Neuronal stem cell (in vitro differentiated cells): ENCODE data around the gene MALL.

ENCODE experiments used
- DNase-seq: peaks from one replicate; pipeline ENCODE4 v3.0.0-alpha.2; 2013; ENCODE audit warnings: low spot score
- H2AFZ ChIP-seq: one replicate; pipeline ENCODE4 v1.6.1; 2013; ENCODE audit warnings: mild to moderate bottlenecking, low read length, inconsistent platforms
- H2AK5ac ChIP-seq: 2 replicates; pipeline ENCODE4 v1.6.1; 2013; ENCODE audit warnings: low read depth, mild to moderate bottlenecking, inconsistent platforms, low read length, moderate library complexity, mixed read lengths
- H2BK120ac ChIP-seq: 2 replicates; pipeline ENCODE4 v1.6.1; 2013; ENCODE audit warnings: low read depth, mild to moderate bottlenecking, inconsistent platforms, low read length, moderate library complexity, mixed read lengths
- H2BK12ac ChIP-seq: one replicate; pipeline ENCODE4 v1.6.1; 2013; ENCODE audit warnings: low read length, inconsistent platforms
- H2BK15ac ChIP-seq: 2 replicates; pipeline ENCODE4 v1.6.1; 2013; ENCODE audit warnings: mild to moderate bottlenecking, low read length, inconsistent platforms, mixed read lengths
- H2BK5ac ChIP-seq: one replicate; pipeline ENCODE4 v1.6.1; 2013; ENCODE audit warnings: inconsistent platforms, mild to moderate bottlenecking, low read length, moderate library complexity
- H3K14ac ChIP-seq: one replicate; pipeline ENCODE4 v1.6.1; 2013; ENCODE audit warnings: low read length, inconsistent platforms
- H3K18ac ChIP-seq: 2 replicates; pipeline ENCODE4 v1.6.1; 2013; ENCODE audit warnings: low read length, inconsistent platforms
- H3K23ac ChIP-seq: 2 replicates; pipeline ENCODE4 v1.6.1; 2013; ENCODE audit warnings: low read depth, mild to moderate bottlenecking, mixed read lengths, low read length, inconsistent platforms; ENCODE audit not compliant: poor library complexity
- H3K27ac ChIP-seq: replicated peaks from 3 replicates; pipeline ENCODE4 v1.5.1; 2013; ENCODE audit warnings: low read length, inconsistent platforms
- H3K27me3 ChIP-seq, 3 experiments: 2 replicates each; pipeline ENCODE4 v1.6.1; 2013; ENCODE audit warnings: low read length in 3 of 3, mild to moderate bottlenecking in 2 of 3, inconsistent platforms in 1 of 3, low read depth in 1 of 3, mixed read lengths in 1 of 3, moderate library complexity in 1 of 3; ENCODE audit not compliant: control insufficient read depth in 3 of 3, insufficient read depth in 3 of 3
- H3K36me3 ChIP-seq, 2 donors: replicated peaks in 1 of 2; 2 replicates each; pipeline ENCODE4 v1.6.1; 2013; ENCODE audit warnings: low read length in 2 of 2; ENCODE audit not compliant: control insufficient read depth in 2 of 2, insufficient read depth in 2 of 2
- H3K4ac ChIP-seq: 2 replicates; pipeline ENCODE4 v1.6.1; 2013; ENCODE audit warnings: inconsistent platforms, mild to moderate bottlenecking, low read length, moderate library complexity
- H3K4me1 ChIP-seq, 2 donors: 1 replicate in 1 of 2; 2 replicates in 1 of 2; pipeline ENCODE4 v1.6.1; 2013; ENCODE audit warnings: low read length in 2 of 2, low read depth in 1 of 2; ENCODE audit not compliant: control insufficient read depth in 2 of 2, insufficient read depth in 1 of 2
- H3K4me2 ChIP-seq: one replicate; pipeline ENCODE4 v1.6.1; 2013; ENCODE audit warnings: mild to moderate bottlenecking, low read length, inconsistent platforms; ENCODE audit not compliant: insufficient read depth, poor library complexity, severe bottlenecking
- H3K4me3 ChIP-seq, 2 donors: 2 replicates each; pipeline ENCODE4 v1.5.1; 2013; ENCODE audit warnings: low read length in 2 of 2, mild to moderate bottlenecking in 2 of 2, inconsistent platforms in 1 of 2, moderate library complexity in 1 of 2
- H3K79me1 ChIP-seq: one replicate; pipeline ENCODE4 v1.6.1; 2013; ENCODE audit warnings: low read depth, mild to moderate bottlenecking, inconsistent platforms, low read length, moderate library complexity
- H3K9ac ChIP-seq: one replicate; pipeline ENCODE4 v1.6.1; 2013; ENCODE audit warnings: mild to moderate bottlenecking, low read depth, low read length, inconsistent platforms; ENCODE audit not compliant: poor library complexity
- H3K9me3 ChIP-seq, 2 donors: replicated peaks in 1 of 2; 2 replicates each; pipeline versions ENCODE3 to v1.6.1; 2013; ENCODE audit warnings: low read length in 2 of 2, mild to moderate bottlenecking in 2 of 2, inconsistent platforms in 1 of 2, low read depth in 1 of 2, mixed read lengths in 1 of 2, moderate library complexity in 1 of 2; ENCODE audit not compliant: control insufficient read depth in 2 of 2, insufficient read depth in 1 of 2
- H4K8ac ChIP-seq: one replicate; pipeline ENCODE4 v1.6.1; 2013; ENCODE audit warnings: low read depth, mild to moderate bottlenecking, inconsistent platforms, low read length, moderate library complexity
- H4K91ac ChIP-seq: one replicate; pipeline ENCODE4 v1.6.1; 2013; ENCODE audit warnings: low read length, low read depth, mild to moderate bottlenecking, inconsistent platforms; ENCODE audit not compliant: poor library complexity
- WGBS, 2 donors: extraction: QIAGEN DNeasy Blood & Tissue Kit; methylation state at CpG; one replicate each; pipeline ENCODE4 v1.1.7; 2013; ENCODE audit warnings: missing lambda C conversion rate in 2 of 2, mixed read lengths in 1 of 2; ENCODE audit not compliant: insufficient read length in 2 of 2, insufficient replicate concordance in 1 of 2; ENCODE audit errors: extremely low coverage in 2 of 2; 5-methylcytosine and 5-hydroxymethylcytosine counted together

Gene MALL

GRCh38 chr2:110146183-110146944, 30.7 kb upstream of the MALL start:
- Histone ChIP-seq H3K4me3 (no peak overlapping the region), H2AFZ (no peak overlapping the region), H3K9ac (no peak overlapping the region), H2BK12ac (no peak overlapping the region), H3K18ac (no peak overlapping the region), H2BK120ac (no peak overlapping the region), H3K36me3 (no peaks in the 10 kb centered on the region), H3K27ac (no peak overlapping the region), H4K8ac (no peak overlapping the region), H3K14ac (no peak overlapping the region), H2AK5ac (no peak overlapping the region), H3K4me1 (no peaks in the 10 kb centered on the region), H3K27me3 (no peaks in the 10 kb centered on the region), H3K4ac (no peak overlapping the region), H3K4me2 (no peak overlapping the region), H4K91ac (no peak overlapping the region), H3K23ac (no peak overlapping the region), H3K79me1 (no peaks in the 10 kb centered on the region), H2BK15ac (no peak overlapping the region), H2BK5ac (no peak overlapping the region), H3K9me3 (no peaks in the 10 kb centered on the region)
- WGBS, 2 donors = no CpG with 5 or more reads among the region's 2 CpGs
- no peak for DNase-seq

- Histone ChIP-seq H3K9ac (no peak overlapping the region), H3K9me3 (no peaks in the 10 kb centered on the region), H2BK120ac (no peak overlapping the region), H3K79me1 (no peaks in the 10 kb centered on the region), H3K14ac (no peak overlapping the region), H3K4me3 (no peak overlapping the region), H4K91ac (no peak overlapping the region), H3K4me2 (no peak overlapping the region), H3K23ac (no peak overlapping the region), H3K27ac (no peak overlapping the region), H2BK12ac (no peak overlapping the region), H2AFZ (no peak overlapping the region), H3K18ac (no peak overlapping the region), H3K27me3 (no peaks in the 10 kb centered on the region), H3K4ac (no peak overlapping the region), H2BK5ac (no peak overlapping the region), H2BK15ac (no peak overlapping the region), H3K36me3 (no peaks in the 10 kb centered on the region), H3K4me1 (no peaks in the 10 kb centered on the region), H2AK5ac (no peak overlapping the region), H4K8ac (no peak overlapping the region)
- no peak for DNase-seq
Observed at GRCh38 chr2:110143982-110144381, 28.4 kb upstream of the MALL start.

GRCh38 chr2:110140401-110140800, 24.8 kb upstream of the MALL start:
- H2BK5ac ChIP-seq = no peak overlapping the region
- H2BK15ac ChIP-seq = no peak overlapping the region
- no peaks in the 10 kb centered on the region for H3K79me1 ChIP-seq
- no peak overlapping the region for H4K91ac ChIP-seq
- H3K4me1 ChIP-seq = no peaks in the 10 kb centered on the region
- no peaks in the 10 kb centered on the region for H3K36me3 ChIP-seq
- H3K4me3 ChIP-seq = no peak overlapping the region
- no peak overlapping the region for H3K18ac ChIP-seq
- WGBS, 2 donors = no CpG with 5 or more reads among the region's 1 CpG
- no peak overlapping the region for H2BK120ac ChIP-seq
- no peaks in the 10 kb centered on the region for H3K27me3 ChIP-seq
- H3K27ac ChIP-seq = no peak overlapping the region
- H2BK12ac ChIP-seq = no peak overlapping the region
- H3K9me3 ChIP-seq = no peaks in the 10 kb centered on the region
- H3K9ac ChIP-seq = no peak overlapping the region
- no peak overlapping the region for H3K14ac ChIP-seq
- H2AK5ac ChIP-seq = no peak overlapping the region
- no peak for DNase-seq
- H3K4me2 ChIP-seq = no peak overlapping the region
- H3K23ac ChIP-seq = no peak overlapping the region
- no peak overlapping the region for H2AFZ ChIP-seq
- H4K8ac ChIP-seq = no peak overlapping the region
- no peak overlapping the region for H3K4ac ChIP-seq

- no peak overlapping the region for H2AFZ ChIP-seq
- no peak overlapping the region for H3K18ac ChIP-seq
- no peaks in the 10 kb centered on the region for H3K27me3 ChIP-seq
- H3K9ac ChIP-seq = no peak overlapping the region
- no peak for DNase-seq
- H2AK5ac ChIP-seq = no peak overlapping the region
- no peak overlapping the region for H3K14ac ChIP-seq
- no peak overlapping the region for H3K4ac ChIP-seq
- no peaks in the 10 kb centered on the region for H3K4me1 ChIP-seq
- H3K4me2 ChIP-seq = no peak overlapping the region
- no peaks in the 10 kb centered on the region for H3K9me3 ChIP-seq
- H3K27ac ChIP-seq = no peak overlapping the region
- no peak overlapping the region for H2BK12ac ChIP-seq
- H2BK5ac ChIP-seq = no peak overlapping the region
- no peak overlapping the region for H3K4me3 ChIP-seq
- H2BK120ac ChIP-seq = no peak overlapping the region
- H3K79me1 ChIP-seq = no peaks in the 10 kb centered on the region
- H4K91ac ChIP-seq = no peak overlapping the region
- H3K23ac ChIP-seq = no peak overlapping the region
- H2BK15ac ChIP-seq = no peak overlapping the region
- H3K36me3 ChIP-seq = no peaks in the 10 kb centered on the region
- H4K8ac ChIP-seq = no peak overlapping the region
Observed at GRCh38 chr2:110134025-110134424, 18.4 kb upstream of the MALL start.
